Cardiac septum (tissue), 1 donor: Measurements from ENCODE around the gene ZCCHC14. TPM values are rescaled to one million over a fixed set of nuclear protein-coding genes. Genes with fewer than 3 reads are reported as not detected.
A peak's percentile ranks its signal among the peaks of the same experiment; 100 is the strongest.

ENCODE experiments used
- DNase-seq: peaks from one replicate; pipeline ENCODE4 v3.0.0-alpha.2; 2020; ENCODE audit warnings: low spot score
- intact Hi-C: fragments of 100-400 bp; cut with DNase I; formaldehyde crosslinking; loops from one replicate; pipeline ENCODE4 v1.14.0; 2022
- total RNA-seq: library from RNA; stranded (reverse); fragmentation: NEBNext Ultra II Directional; extraction: Animal tissue kit (Norgen Biotek cat#: 25700); gene quantifications from one replicate; pipeline ENCODE4 v1.2.1, GENCODE V29; 2021
- donor health status: DM: no; HTN: no; CAD: no.

The ZCCHC14 gene
- total RNA-seq, 1 donor from 2014 or later: 20.5 TPM

- DNase-seq: peak; percentile 87
- intact Hi-C loops: no loop called here
Observed at GRCh38 chr16:87464691-87465300, 28.0 kb downstream of the ZCCHC14 start.

- intact Hi-C loops: no loop called here
- peak; percentile 59 for DNase-seq
Observed at GRCh38 chr16:87463722-87464690, 28.8 kb downstream of the ZCCHC14 start.

GRCh38 chr16:87461466-87461991 lies 31.3 kb downstream of the ZCCHC14 start:
- peak; percentile 78 for DNase-seq
- intact Hi-C loops: no loop called here

GRCh38 chr16:87460936-87461335 lies 31.9 kb downstream of the ZCCHC14 start:
- intact Hi-C loops: no loop called here
- DNase-seq: peak; percentile 33

- intact Hi-C loops: no loop called here
- peak; percentile 61 for DNase-seq
Observed at GRCh38 chr16:87459833-87460232, 33.0 kb downstream of the ZCCHC14 start.

GRCh38 chr16:87459027-87459426 lies 33.8 kb downstream of the ZCCHC14 start:
- intact Hi-C loops: no loop called here
- peak; percentile 22 for DNase-seq

GRCh38 chr16:87458424-87458915 lies 34.4 kb downstream of the ZCCHC14 start:
- no peak for DNase-seq
- intact Hi-C loops: no loop called here

GRCh38 chr16:87457709-87458423 lies 35.0 kb downstream of the ZCCHC14 start:
- peak; percentile 74 for DNase-seq
- intact Hi-C loops: no loop called here

GRCh38 chr16:87457061-87457611 lies 35.7 kb downstream of the ZCCHC14 start:
- peak; percentile 5 for DNase-seq
- intact Hi-C loops: no loop called here

GRCh38 chr16:87454391-87454790 lies 38.4 kb downstream of the ZCCHC14 start:
- intact Hi-C loops: no loop called here
- no peak for DNase-seq

GRCh38 chr16:87453326-87453725 lies 39.5 kb downstream of the ZCCHC14 start:
- intact Hi-C loops: no loop called here
- DNase-seq: no peak

GRCh38 chr16:87451563-87452210 lies 41.1 kb downstream of the ZCCHC14 start:
- DNase-seq: no peak
- intact Hi-C loops: no loop called here

GRCh38 chr16:87448866-87449265 lies 44.0 kb downstream of the ZCCHC14 start:
- no peak for DNase-seq
- intact Hi-C loops: no loop called here

GRCh38 chr16:87447323-87447722 lies 45.5 kb downstream of the ZCCHC14 start:
- no peak for DNase-seq
- intact Hi-C loops: no loop called here

GRCh38 chr16:87446479-87446878 lies 46.3 kb downstream of the ZCCHC14 start:
- no peak for DNase-seq
- intact Hi-C loops: no loop called here

GRCh38 chr16:87445486-87445885 lies 47.3 kb downstream of the ZCCHC14 start:
- DNase-seq: peak; percentile 17
- intact Hi-C loops: no loop called here

- intact Hi-C loops: no loop called here
- no peak for DNase-seq
Observed at GRCh38 chr16:87443964-87444363, 48.9 kb downstream of the ZCCHC14 start.

- no peak for DNase-seq
- intact Hi-C loops: no loop called here
Observed at GRCh38 chr16:87443016-87443415, 49.8 kb downstream of the ZCCHC14 start.

- DNase-seq: no peak
- intact Hi-C loops: no loop called here
Observed at GRCh38 chr16:87442581-87442966, 50.2 kb downstream of the ZCCHC14 start.
